B cell (primary cell): ENCODE measurements around the gene AOPEP. TPM values are rescaled to one million over a fixed set of nuclear protein-coding genes. Genes with fewer than 3 reads are reported as not detected.

ENCODE experiments used
- ATAC-seq: fragments of 200-7000 bp; cut with Tn5 transposase; one replicate; pipeline ENCODE4 v1.10.0; 2021; ENCODE audit warnings: low read depth, mild to moderate bottlenecking, moderate number of reproducible peaks, moderate library complexity
- CTCF ChIA-PET: fragments of 350-600 bp; sonication (Branson Sonifier 250); formaldehyde crosslinking; loops from one replicate; lab custom pipeline; 2021; ENCODE audit warnings: antibody characterized with exemption, inconsistent platforms; lab: Charles Lee
- POLR2A ChIA-PET: fragments of 350-600 bp; sonication (Branson Sonifier 250); formaldehyde crosslinking; loops from one replicate; lab custom pipeline; 2021; ENCODE audit warnings: antibody characterized with exemption; lab: Charles Lee
- DNase-seq: peaks from one replicate; pipeline ENCODE4 v3.0.0; 2013
- H2AFZ ChIP-seq: 2 replicates; pipeline ENCODE4 v1.6.1; 2012; ENCODE audit warnings: mild to moderate bottlenecking, low read depth, low read length; ENCODE audit not compliant: insufficient read depth, poor library complexity, severe bottlenecking
- H3K27ac ChIP-seq, 2 donors: 1 replicate in 1 of 2; 2 replicates in 1 of 2; pipeline ENCODE4 v1.5.1; 2012 to 2013; ENCODE audit warnings: low read length in 2 of 2, mild to moderate bottlenecking in 2 of 2, moderate library complexity in 1 of 2
- H3K27me3 ChIP-seq, 4 experiments: fragments of 200-600 bp in 1 of 4; sonication (generic) in 1 of 4; replicated peaks in 1 of 4; 1 replicate in 2 of 4; 2 replicates in 2 of 4; pipeline versions ENCODE4 v1.6.1 to v1.7.0; 2013 to 2016; ENCODE audit warnings: low read length in 3 of 4, mild to moderate bottlenecking in 2 of 4, mixed read lengths in 1 of 4, moderate library complexity in 1 of 4; ENCODE audit not compliant: insufficient read depth in 4 of 4, control insufficient read depth in 3 of 4; ENCODE audit errors: control extremely low read depth in 1 of 4
- H3K36me3 ChIP-seq, 2 experiments: replicated peaks in 1 of 2; 1 replicate in 1 of 2; 2 replicates in 1 of 2; pipeline versions ENCODE4 v1.6.1 to v1.7.1; 2013; ENCODE audit warnings: low read length in 1 of 2; ENCODE audit not compliant: insufficient read depth in 2 of 2, control insufficient read depth in 1 of 2; ENCODE audit errors: control extremely low read depth in 1 of 2, extremely low read depth in 1 of 2
- H3K4me1 ChIP-seq, 2 donors: fragments of 200-600 bp in 1 of 2; sonication (generic) in 1 of 2; 1 replicate in 1 of 2; 2 replicates in 1 of 2; pipeline versions ENCODE4 v1.5.1 to v1.6.1; 2013 to 2017; ENCODE audit warnings: low read length in 2 of 2; ENCODE audit not compliant: control insufficient read depth in 2 of 2, insufficient read depth in 2 of 2
- H3K4me2 ChIP-seq: replicated peaks from 2 replicates; pipeline ENCODE3; 2012; ENCODE audit warnings: mild to moderate bottlenecking, low read depth, low read length; ENCODE audit not compliant: poor library complexity, severe bottlenecking
- H3K4me3 ChIP-seq, 5 experiments: fragments of 200-600 bp in 1 of 5; sonication (generic) in 1 of 5; 1 replicate in 3 of 5; 2 replicates in 2 of 5; pipeline versions ENCODE4 v1.5.1 to v1.7.0; 2011 to 2016; ENCODE audit warnings: low read length in 4 of 5, mild to moderate bottlenecking in 4 of 5, low read depth in 2 of 5, control low read depth in 1 of 5, moderate library complexity in 1 of 5; ENCODE audit not compliant: insufficient read depth in 1 of 5; ENCODE audit errors: control extremely low read depth in 1 of 5, extremely low read depth in 1 of 5
- H3K79me2 ChIP-seq: fragments of 200-600 bp; sonication (generic); one replicate; pipeline ENCODE4 v1.6.0; 2016; ENCODE audit warnings: low read length; ENCODE audit not compliant: control insufficient read depth, insufficient read depth
- H3K9ac ChIP-seq: fragments of 200-600 bp; sonication (generic); 2 replicates; pipeline ENCODE4 v1.6.1; 2017; ENCODE audit warnings: mild to moderate bottlenecking, low read length, moderate library complexity
- H3K9me3 ChIP-seq, 3 donors: one replicate each; pipeline versions ENCODE4 v1.6.1 to v1.7.1; 2013; ENCODE audit warnings: low read length in 2 of 3; ENCODE audit not compliant: control insufficient read depth in 2 of 3, insufficient read depth in 1 of 3; ENCODE audit errors: control extremely low read depth in 1 of 3
- H4K20me1 ChIP-seq: 2 replicates; pipeline ENCODE4 v1.6.0; 2012; ENCODE audit warnings: mild to moderate bottlenecking, low read length; ENCODE audit not compliant: insufficient read depth, control insufficient read depth, poor library complexity, severe bottlenecking
- H3K27ac Mint-ChIP-seq: one replicate; pipeline ENCODE4 v1.8.0; 2021; ENCODE audit warnings: mixed read lengths
- H3K27me3 Mint-ChIP-seq: one replicate; pipeline ENCODE4 v1.8.0; 2021; ENCODE audit warnings: mixed read lengths
- H3K4me1 Mint-ChIP-seq: one replicate; pipeline ENCODE4 v1.8.0; 2021; ENCODE audit warnings: mixed read lengths
- H3K4me3 Mint-ChIP-seq: one replicate; pipeline ENCODE4 v1.8.0; 2021; ENCODE audit warnings: mixed read lengths
- H3K9me3 Mint-ChIP-seq: one replicate; pipeline ENCODE4 v1.8.0; 2022; ENCODE audit warnings: mixed read lengths; ENCODE audit not compliant: insufficient read depth
- CTCF ChIP-seq: fragments of 200-600 bp; IDR thresholded peaks from one replicate; pipeline ENCODE4 v1.8.0; 2022; ENCODE audit warnings: antibody characterized with exemption, mild to moderate bottlenecking
- EZH2 ChIP-seq: IDR thresholded peaks from 2 replicates; pipeline ENCODE4 v1.6.1; 2012; ENCODE audit warnings: borderline replicate concordance, low read depth, mild to moderate bottlenecking, moderate library complexity, low read length; ENCODE audit not compliant: insufficient read depth, poor library complexity, severe bottlenecking
- WGBS: methylation state at CpG from one replicate; pipeline ENCODE4 v1.1.5; 2013; ENCODE audit warnings: missing lambda C conversion rate; ENCODE audit not compliant: insufficient coverage; 5-methylcytosine and 5-hydroxymethylcytosine counted together
- intact Hi-C: fragments of 100-400 bp; cut with micrococcal nuclease; formaldehyde crosslinking; loops from one replicate; pipeline ENCODE4 v1.10.0; 2022
- polyA plus RNA-seq: library from polyadenylated mRNA; depleted of rRNA; stranded (reverse); fragments of >200 nt; gene quantifications from 2 replicates; pipeline ENCODE4 v1.2.3, GENCODE V29; 2012
- total RNA-seq, 2 donors: library from RNA; stranded (reverse); fragments of 120-200 nt in 1 of 2; gene quantifications; 1 replicate in 1 of 2; 2 replicates in 1 of 2; pipeline versions ENCODE4 v1.2.3 to v1.2.4, GENCODE V29; 2013 to 2022

AOPEP gene
- total and polyA plus RNA-seq, 2 donors (not counting 1 experiment from before 2014, with no cell fraction given): 5.1 to 35.8 TPM

GRCh38 chr9:94713436-94714215 lies 12.9 kb upstream of the AOPEP start:
- Mint-ChIP-seq H3K4me1 (no peaks in the 10 kb centered on the region), H3K4me3 (no peak overlapping the region), H3K27ac (no peak overlapping the region), H3K9me3 (peaks cover 5% of the 10 kb centered on the region), H3K27me3 (peaks cover 47% of the 10 kb centered on the region)
- Histone ChIP-seq H3K4me1 (no peaks in the 10 kb centered on the region), H3K4me3 (no peak overlapping the region), H2AFZ (no peak overlapping the region), H3K9ac (no peak overlapping the region), H3K79me2 (no peaks in the 10 kb centered on the region), H3K36me3 (no peaks in the 10 kb centered on the region), H3K27ac (no peak overlapping the region), H3K9me3 (peaks cover 0 to 4% (median 3%) of the 10 kb centered on the region in 3 donors), H3K27me3 (peaks cover 0 to 5% (median 0%) of the 10 kb centered on the region in 4 experiments), H4K20me1 (no peaks in the 10 kb centered on the region), H3K4me2 (no peak overlapping the region)
- TF ChIP-seq CTCF: no peak
- no peak for TF ChIP-seq EZH2
- no peak for DNase-seq
- intact Hi-C loops: no loop called here
- ChIA-PET CTCF (no interaction called here), POLR2A (no interaction called here)
- 100% methylated on average over 2 of the region's 7 CpGs for WGBS
- ATAC-seq: no peak

GRCh38 chr9:94714494-94714893 lies 12.0 kb upstream of the AOPEP start:
- intact Hi-C loops: no loop called here
- TF ChIP-seq EZH2 (no peak), CTCF (no peak)
- no peaks in the 10 kb centered on the region for H3K4me1 Mint-ChIP-seq
- H3K79me2 ChIP-seq: no peaks in the 10 kb centered on the region
- no peak overlapping the region for H2AFZ ChIP-seq
- H3K9ac ChIP-seq: no peak overlapping the region
- no peak overlapping the region for H3K27ac Mint-ChIP-seq
- ATAC-seq (no peak), DNase-seq (no peak)
- ChIA-PET CTCF (no interaction called here), POLR2A (no interaction called here)
- 92% methylated on average over 2 of the region's 4 CpGs for whole genome bisulfite sequencing
- H3K27ac ChIP-seq: no peak overlapping the region
- peaks cover 0 to 4% (median 3%) of the 10 kb centered on the region in 3 donors for H3K9me3 ChIP-seq
- H3K4me1 ChIP-seq: no peaks in the 10 kb centered on the region
- peaks cover 0 to 3% (median 0%) of the 10 kb centered on the region in 4 experiments for H3K27me3 ChIP-seq
- H4K20me1 ChIP-seq: no peaks in the 10 kb centered on the region
- H3K4me3 ChIP-seq: no peak overlapping the region
- no peak overlapping the region for H3K4me2 ChIP-seq
- peaks cover 5% of the 10 kb centered on the region for H3K9me3 Mint-ChIP-seq
- H3K4me3 Mint-ChIP-seq: no peak overlapping the region
- no peaks in the 10 kb centered on the region for H3K36me3 ChIP-seq
- peaks cover 47% of the 10 kb centered on the region for H3K27me3 Mint-ChIP-seq
